WTC11 (cell line): ENCODE results near the gene BICD1. TPM values are rescaled to one million over a fixed set of nuclear protein-coding genes. Genes with fewer than 3 reads are reported as not detected.

ENCODE experiments used
- ATAC-seq: fragments of 200-7000 bp; cut with Tn5 transposase; 2 replicates; pipeline ENCODE4 v1.10.0; 2021; ENCODE audit warnings: mild to moderate bottlenecking, moderate library complexity
- CTCF ChIA-PET: fragments of 300-600 bp; sonication (Branson Sonifier 250); formaldehyde crosslinking; loops from one replicate; lab custom pipeline; 2021; ENCODE audit warnings: antibody characterized with exemption; lab: Charles Lee
- POLR2A ChIA-PET: fragments of 350-600 bp; sonication (Branson Sonifier 250); formaldehyde crosslinking; loops from one replicate; lab custom pipeline; 2021; ENCODE audit warnings: antibody characterized with exemption; lab: Charles Lee
- DNase-seq: peaks from one replicate; pipeline ENCODE4 v3.0.0; 2021; ENCODE audit warnings: low spot score
- H3K27ac Mint-ChIP-seq: 2 replicates; pipeline ENCODE4 v1.8.0; 2021; ENCODE audit warnings: mixed read lengths
- H3K27me3 Mint-ChIP-seq: 2 replicates; pipeline ENCODE4 v1.8.0; 2021; ENCODE audit warnings: low read depth, mild to moderate bottlenecking, moderate library complexity, mixed read lengths
- H3K36me3 Mint-ChIP-seq: 2 replicates; pipeline ENCODE4 v1.8.0; 2021; ENCODE audit warnings: mixed read lengths
- H3K4me1 Mint-ChIP-seq: 2 replicates; pipeline ENCODE4 v1.8.0; 2022; ENCODE audit warnings: mixed read lengths
- H3K4me3 Mint-ChIP-seq: 2 replicates; pipeline ENCODE4 v1.8.0; 2021; ENCODE audit warnings: mild to moderate bottlenecking, moderate library complexity, mixed read lengths
- H3K9me3 Mint-ChIP-seq: 2 replicates; pipeline ENCODE4 v1.8.0; 2021; ENCODE audit warnings: mixed read lengths
- ELF4 ChIP-seq: sonication (generic); formaldehyde crosslinking; IDR thresholded peaks from 2 replicates; pipeline ENCODE4 v1.8.1; 2022; ENCODE audit warnings: low read depth, mild to moderate bottlenecking, moderate library complexity, missing genetic modification reagents
- FOXK1 ChIP-seq: sonication (generic); formaldehyde crosslinking; IDR thresholded peaks from 2 replicates; pipeline ENCODE4 v1.8.0; 2022; ENCODE audit warnings: mild to moderate bottlenecking, moderate library complexity, missing genetic modification reagents
- GABPB1 ChIP-seq: sonication (generic); formaldehyde crosslinking; IDR thresholded peaks from 2 replicates; pipeline ENCODE4 v1.8.1; 2023; ENCODE audit warnings: mild to moderate bottlenecking, missing genetic modification reagents
- KAT7 ChIP-seq: sonication (generic); formaldehyde crosslinking; IDR thresholded peaks from 2 replicates; pipeline ENCODE4 v1.8.1; 2023; ENCODE audit warnings: missing genetic modification reagents, mild to moderate bottlenecking, borderline replicate concordance
- MXD4 ChIP-seq: fragments of 250-450 bp; sonication (Bioruptor Pico); IDR thresholded peaks from 2 replicates; pipeline ENCODE4 v1.8.0; 2021; ENCODE audit warnings: mild to moderate bottlenecking, moderate library complexity, borderline replicate concordance
- NR1H2 ChIP-seq: sonication (generic); formaldehyde crosslinking; IDR thresholded peaks from 2 replicates; pipeline ENCODE4 v1.9.0; 2021; ENCODE audit warnings: mild to moderate bottlenecking, moderate library complexity, missing genetic modification reagents
- OVOL2 ChIP-seq: fragments of 250-450 bp; sonication (Bioruptor Pico); IDR thresholded peaks from 2 replicates; pipeline ENCODE4 v1.9.0; 2021; ENCODE audit warnings: mild to moderate bottlenecking, borderline replicate concordance
- SMAD4 ChIP-seq: sonication (generic); formaldehyde crosslinking; IDR thresholded peaks from 2 replicates; pipeline ENCODE4 v1.8.0; 2022; ENCODE audit warnings: mild to moderate bottlenecking, missing genetic modification reagents
- TCF7 ChIP-seq: sonication (generic); formaldehyde crosslinking; IDR thresholded peaks from 2 replicates; pipeline ENCODE4 v1.8.0; 2022; ENCODE audit warnings: mild to moderate bottlenecking, low read depth, missing genetic modification reagents, moderate library complexity
- TEAD1 ChIP-seq: sonication (generic); formaldehyde crosslinking; IDR thresholded peaks from 2 replicates; pipeline ENCODE4 v1.8.0; 2022; ENCODE audit warnings: mild to moderate bottlenecking, missing genetic modification reagents
- TEAD4 ChIP-seq: sonication (generic); formaldehyde crosslinking; IDR thresholded peaks from 2 replicates; pipeline ENCODE4 v1.8.0; 2022; ENCODE audit warnings: mild to moderate bottlenecking, missing genetic modification reagents
- ZNF121 ChIP-seq: sonication (generic); formaldehyde crosslinking; IDR thresholded peaks from 2 replicates; pipeline ENCODE4 v1.8.0; 2023; ENCODE audit warnings: missing genetic modification reagents
- ZNF138 ChIP-seq: sonication (generic); formaldehyde crosslinking; conservative IDR thresholded peaks from 2 replicates; pipeline ENCODE4 v1.8.1; 2022; ENCODE audit warnings: mild to moderate bottlenecking, moderate library complexity, missing genetic modification reagents
- ZNF317 ChIP-seq: sonication (generic); formaldehyde crosslinking; IDR thresholded peaks from 2 replicates; pipeline ENCODE4 v1.8.1; 2023; ENCODE audit warnings: low read depth, mild to moderate bottlenecking, moderate library complexity, missing genetic modification reagents, borderline replicate concordance
- total RNA-seq: library from RNA; stranded (reverse); gene quantifications from 3 replicates; pipeline ENCODE4 v1.2.3, GENCODE V29; 2021
- TF ChIP-seq, protein P1 (sequence below): sonication (generic); formaldehyde crosslinking; IDR thresholded peaks from 2 replicates; pipeline ENCODE4 v1.8.1; 2023; ENCODE audit warnings: mild to moderate bottlenecking, missing genetic modification reagents
- TF ChIP-seq, protein P2 (sequence below): sonication (generic); formaldehyde crosslinking; IDR thresholded peaks from 2 replicates; pipeline ENCODE4 v1.8.1; 2022; ENCODE audit warnings: low read depth, missing genetic modification reagents, borderline replicate concordance
- TF ChIP-seq, protein P3 (sequence below): sonication (generic); formaldehyde crosslinking; IDR thresholded peaks from 2 replicates; pipeline ENCODE4 v1.8.1; 2022; ENCODE audit warnings: mild to moderate bottlenecking, moderate library complexity, missing genetic modification reagents
- TF ChIP-seq, protein P4 (sequence below): sonication (generic); formaldehyde crosslinking; IDR thresholded peaks from 2 replicates; pipeline ENCODE4 v1.8.0; 2023; ENCODE audit warnings: missing genetic modification reagents
- TF ChIP-seq, protein P5 (sequence below): sonication (generic); formaldehyde crosslinking; IDR thresholded peaks from 2 replicates; pipeline ENCODE4 v1.8.1; 2023; ENCODE audit warnings: mild to moderate bottlenecking, missing genetic modification reagents, borderline replicate concordance
- TF ChIP-seq, protein P6 (sequence below): sonication (generic); formaldehyde crosslinking; IDR thresholded peaks from 2 replicates; pipeline ENCODE4 v1.8.1; 2023; ENCODE audit warnings: mild to moderate bottlenecking, missing genetic modification reagents, moderate library complexity
- TF ChIP-seq, protein P7 (sequence below): fragments of 250-450 bp; sonication (Bioruptor Pico); IDR thresholded peaks from 2 replicates; pipeline ENCODE4 v1.9.0; 2021; ENCODE audit warnings: moderate library complexity, mild to moderate bottlenecking, inconsistent platforms, borderline replicate concordance

Gene BICD1
- total RNA-seq, 1 experiment from 2014 or later = 69.4 TPM

DNA sequence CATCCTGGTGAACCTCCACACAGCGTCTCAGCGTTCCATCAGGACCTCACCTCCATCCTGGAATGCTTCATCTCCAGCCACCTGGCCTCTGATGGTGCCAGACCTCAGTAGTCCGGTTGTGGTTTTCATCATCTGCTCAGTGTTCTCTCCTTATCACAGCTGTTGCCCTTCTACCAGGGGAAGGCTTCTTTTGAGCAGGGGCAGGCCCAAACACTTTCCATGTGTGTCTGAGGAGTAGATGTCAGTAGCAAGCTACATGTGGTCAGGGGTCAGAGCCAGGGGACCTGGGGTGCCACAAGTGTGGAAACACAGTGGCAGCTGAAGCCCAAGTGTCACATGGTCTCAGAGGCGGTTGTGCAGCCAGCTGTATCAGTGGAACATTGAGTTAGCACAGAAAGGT, 262.6 kb downstream of the BICD1 start (continued):
- TF ChIP-seq TEAD1 (CRISPR knock-in tag) = no peak
- no peak for TF ChIP-seq OVOL2 (CRISPR knock-in tag)
- no peak for TF ChIP-seq TEAD4 (CRISPR knock-in tag)

DNA sequence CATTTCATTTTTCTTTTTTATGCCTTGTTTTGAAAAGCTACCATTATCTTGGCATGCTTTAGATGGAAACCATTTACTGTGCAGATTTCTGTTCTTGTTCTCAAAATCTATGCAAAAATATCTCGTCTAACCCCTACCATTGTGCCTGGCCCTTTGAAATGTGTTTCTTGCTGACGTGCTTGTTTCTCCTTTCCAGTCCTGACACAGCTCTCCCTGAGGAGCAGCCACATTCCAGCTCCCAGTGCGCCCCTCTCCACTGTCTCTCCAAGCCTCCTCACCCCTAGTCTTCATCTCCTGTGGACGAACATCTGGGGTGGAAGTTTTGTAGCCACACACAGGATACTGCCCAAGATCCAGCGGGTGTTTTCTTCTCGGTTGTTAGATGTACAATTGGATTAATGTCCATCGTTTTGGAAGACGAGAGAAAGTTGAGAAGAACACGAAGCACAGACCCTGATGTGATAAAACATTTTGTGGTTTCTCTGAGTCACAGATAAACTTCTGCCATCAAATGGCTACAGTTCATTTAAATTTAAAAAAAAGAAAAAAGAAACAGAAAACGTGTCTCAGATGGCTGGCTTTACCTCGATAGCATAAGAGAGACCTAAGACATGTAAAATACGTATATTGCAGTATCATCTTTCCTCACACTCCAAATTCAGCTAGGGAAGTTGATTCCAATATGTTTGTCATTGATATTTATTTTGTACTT, 270.9 kb downstream of the BICD1 start:
- TF ChIP-seq, protein P1, sequence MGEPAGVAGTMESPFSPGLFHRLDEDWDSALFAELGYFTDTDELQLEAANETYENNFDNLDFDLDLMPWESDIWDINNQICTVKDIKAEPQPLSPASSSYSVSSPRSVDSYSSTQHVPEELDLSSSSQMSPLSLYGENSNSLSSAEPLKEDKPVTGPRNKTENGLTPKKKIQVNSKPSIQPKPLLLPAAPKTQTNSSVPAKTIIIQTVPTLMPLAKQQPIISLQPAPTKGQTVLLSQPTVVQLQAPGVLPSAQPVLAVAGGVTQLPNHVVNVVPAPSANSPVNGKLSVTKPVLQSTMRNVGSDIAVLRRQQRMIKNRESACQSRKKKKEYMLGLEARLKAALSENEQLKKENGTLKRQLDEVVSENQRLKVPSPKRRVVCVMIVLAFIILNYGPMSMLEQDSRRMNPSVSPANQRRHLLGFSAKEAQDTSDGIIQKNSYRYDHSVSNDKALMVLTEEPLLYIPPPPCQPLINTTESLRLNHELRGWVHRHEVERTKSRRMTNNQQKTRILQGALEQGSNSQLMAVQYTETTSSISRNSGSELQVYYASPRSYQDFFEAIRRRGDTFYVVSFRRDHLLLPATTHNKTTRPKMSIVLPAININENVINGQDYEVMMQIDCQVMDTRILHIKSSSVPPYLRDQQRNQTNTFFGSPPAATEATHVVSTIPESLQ (CRISPR knock-in tag) = no peak
- TF ChIP-seq NR1H2 (CRISPR knock-in tag) = no peak
- no peak for TF ChIP-seq ZNF121 (CRISPR knock-in tag)
- no peak for TF ChIP-seq ELF4 (CRISPR knock-in tag)
- TF ChIP-seq KAT7 (CRISPR knock-in tag) = no peak
- TF ChIP-seq FOXK1 = no peak
- no peak for TF ChIP-seq ZNF317 (CRISPR knock-in tag)
- no peak for TF ChIP-seq TCF7
- TF ChIP-seq, protein P2, sequence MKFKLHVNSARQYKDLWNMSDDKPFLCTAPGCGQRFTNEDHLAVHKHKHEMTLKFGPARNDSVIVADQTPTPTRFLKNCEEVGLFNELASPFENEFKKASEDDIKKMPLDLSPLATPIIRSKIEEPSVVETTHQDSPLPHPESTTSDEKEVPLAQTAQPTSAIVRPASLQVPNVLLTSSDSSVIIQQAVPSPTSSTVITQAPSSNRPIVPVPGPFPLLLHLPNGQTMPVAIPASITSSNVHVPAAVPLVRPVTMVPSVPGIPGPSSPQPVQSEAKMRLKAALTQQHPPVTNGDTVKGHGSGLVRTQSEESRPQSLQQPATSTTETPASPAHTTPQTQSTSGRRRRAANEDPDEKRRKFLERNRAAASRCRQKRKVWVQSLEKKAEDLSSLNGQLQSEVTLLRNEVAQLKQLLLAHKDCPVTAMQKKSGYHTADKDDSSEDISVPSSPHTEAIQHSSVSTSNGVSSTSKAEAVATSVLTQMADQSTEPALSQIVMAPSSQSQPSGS = no peak
- no peak for TF ChIP-seq GABPB1
- TF ChIP-seq, protein P3, sequence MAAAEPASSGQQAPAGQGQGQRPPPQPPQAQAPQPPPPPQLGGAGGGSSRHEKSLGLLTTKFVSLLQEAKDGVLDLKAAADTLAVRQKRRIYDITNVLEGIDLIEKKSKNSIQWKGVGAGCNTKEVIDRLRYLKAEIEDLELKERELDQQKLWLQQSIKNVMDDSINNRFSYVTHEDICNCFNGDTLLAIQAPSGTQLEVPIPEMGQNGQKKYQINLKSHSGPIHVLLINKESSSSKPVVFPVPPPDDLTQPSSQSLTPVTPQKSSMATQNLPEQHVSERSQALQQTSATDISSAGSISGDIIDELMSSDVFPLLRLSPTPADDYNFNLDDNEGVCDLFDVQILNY (CRISPR knock-in tag) = no peak
- TF ChIP-seq SMAD4 (CRISPR knock-in tag) = no peak
- TF ChIP-seq, protein P4, sequence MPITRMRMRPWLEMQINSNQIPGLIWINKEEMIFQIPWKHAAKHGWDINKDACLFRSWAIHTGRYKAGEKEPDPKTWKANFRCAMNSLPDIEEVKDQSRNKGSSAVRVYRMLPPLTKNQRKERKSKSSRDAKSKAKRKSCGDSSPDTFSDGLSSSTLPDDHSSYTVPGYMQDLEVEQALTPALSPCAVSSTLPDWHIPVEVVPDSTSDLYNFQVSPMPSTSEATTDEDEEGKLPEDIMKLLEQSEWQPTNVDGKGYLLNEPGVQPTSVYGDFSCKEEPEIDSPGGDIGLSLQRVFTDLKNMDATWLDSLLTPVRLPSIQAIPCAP = no peak
- TF ChIP-seq, protein P5, sequence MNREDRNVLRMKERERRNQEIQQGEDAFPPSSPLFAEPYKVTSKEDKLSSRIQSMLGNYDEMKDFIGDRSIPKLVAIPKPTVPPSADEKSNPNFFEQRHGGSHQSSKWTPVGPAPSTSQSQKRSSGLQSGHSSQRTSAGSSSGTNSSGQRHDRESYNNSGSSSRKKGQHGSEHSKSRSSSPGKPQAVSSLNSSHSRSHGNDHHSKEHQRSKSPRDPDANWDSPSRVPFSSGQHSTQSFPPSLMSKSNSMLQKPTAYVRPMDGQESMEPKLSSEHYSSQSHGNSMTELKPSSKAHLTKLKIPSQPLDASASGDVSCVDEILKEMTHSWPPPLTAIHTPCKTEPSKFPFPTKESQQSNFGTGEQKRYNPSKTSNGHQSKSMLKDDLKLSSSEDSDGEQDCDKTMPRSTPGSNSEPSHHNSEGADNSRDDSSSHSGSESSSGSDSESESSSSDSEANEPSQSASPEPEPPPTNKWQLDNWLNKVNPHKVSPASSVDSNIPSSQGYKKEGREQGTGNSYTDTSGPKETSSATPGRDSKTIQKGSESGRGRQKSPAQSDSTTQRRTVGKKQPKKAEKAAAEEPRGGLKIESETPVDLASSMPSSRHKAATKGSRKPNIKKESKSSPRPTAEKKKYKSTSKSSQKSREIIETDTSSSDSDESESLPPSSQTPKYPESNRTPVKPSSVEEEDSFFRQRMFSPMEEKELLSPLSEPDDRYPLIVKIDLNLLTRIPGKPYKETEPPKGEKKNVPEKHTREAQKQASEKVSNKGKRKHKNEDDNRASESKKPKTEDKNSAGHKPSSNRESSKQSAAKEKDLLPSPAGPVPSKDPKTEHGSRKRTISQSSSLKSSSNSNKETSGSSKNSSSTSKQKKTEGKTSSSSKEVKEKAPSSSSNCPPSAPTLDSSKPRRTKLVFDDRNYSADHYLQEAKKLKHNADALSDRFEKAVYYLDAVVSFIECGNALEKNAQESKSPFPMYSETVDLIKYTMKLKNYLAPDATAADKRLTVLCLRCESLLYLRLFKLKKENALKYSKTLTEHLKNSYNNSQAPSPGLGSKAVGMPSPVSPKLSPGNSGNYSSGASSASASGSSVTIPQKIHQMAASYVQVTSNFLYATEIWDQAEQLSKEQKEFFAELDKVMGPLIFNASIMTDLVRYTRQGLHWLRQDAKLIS (CRISPR knock-in tag) = no peak
- TF ChIP-seq OVOL2 (CRISPR knock-in tag) = no peak
- TF ChIP-seq, protein P6, sequence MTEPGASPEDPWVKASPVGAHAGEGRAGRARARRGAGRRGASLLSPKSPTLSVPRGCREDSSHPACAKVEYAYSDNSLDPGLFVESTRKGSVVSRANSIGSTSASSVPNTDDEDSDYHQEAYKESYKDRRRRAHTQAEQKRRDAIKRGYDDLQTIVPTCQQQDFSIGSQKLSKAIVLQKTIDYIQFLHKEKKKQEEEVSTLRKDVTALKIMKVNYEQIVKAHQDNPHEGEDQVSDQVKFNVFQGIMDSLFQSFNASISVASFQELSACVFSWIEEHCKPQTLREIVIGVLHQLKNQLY (CRISPR knock-in tag) = no peak
- TF ChIP-seq ZNF138 (CRISPR knock-in tag) = no peak
- TF ChIP-seq, protein P7, sequence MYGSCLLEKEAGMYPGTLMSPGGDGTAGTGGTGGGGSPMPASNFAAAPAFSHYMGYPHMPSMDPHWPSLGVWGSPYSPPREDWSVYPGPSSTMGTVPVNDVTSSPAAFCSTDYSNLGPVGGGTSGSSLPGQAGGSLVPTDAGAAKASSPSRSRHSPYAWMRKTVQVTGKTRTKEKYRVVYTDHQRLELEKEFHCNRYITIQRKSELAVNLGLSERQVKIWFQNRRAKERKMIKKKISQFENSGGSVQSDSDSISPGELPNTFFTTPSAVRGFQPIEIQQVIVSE (CRISPR knock-in tag) = no peak
- no peak for TF ChIP-seq MXD4 (CRISPR knock-in tag)
- Mint-ChIP-seq H3K4me3 (no peak overlapping the region), H3K36me3 (no peaks in the 10 kb centered on the region), H3K27ac (peak overlapping the region; percentile 31), H3K4me1 (peaks cover 19% of the 10 kb centered on the region), H3K9me3 (no peaks in the 10 kb centered on the region), H3K27me3 (no peaks in the 10 kb centered on the region)
- CTCF ChIA-PET = interaction anchor here (0.6 to 1.4 kb wide), 6 partner anchors 270 to 724 kb away, joined by 3 to 4 read pairs (median 3); partner anchors contain the start of gene YARS2
- POLR2A ChIA-PET = no interaction called here
- peak; percentile 43 for ATAC-seq
- DNase-seq = no peak
